K562 (cell line): ENCODE data around the gene RBPJ. TPM values are rescaled to one million over a fixed set of nuclear protein-coding genes. Genes with fewer than 3 reads are reported as not detected.

Source experiments
- ATAC-seq: fragments of 200-7000 bp; cut with Tn5 transposase; 3 replicates; pipeline ENCODE4 v1.9.1; 2020; ENCODE audit warnings: moderate library complexity
- BruUV-seq: library from RNA; stranded (reverse); fragments of 400-500 nt; replicated peaks from 2 replicates; lab custom pipeline; 2021; lab: Mats Ljungman, UMichigan
- CTCF ChIA-PET: fragments of 300-600 bp; formaldehyde crosslinking; extraction: SDS; loops from one replicate; lab custom pipeline; 2021; ENCODE audit warnings: low intra/inter-chr PET ratio; lab: Yijun Ruan, JAX
- POLR2A ChIA-PET: fragments of 300-600, 350-650 bp; sonication (Branson Sonifier 250); formaldehyde crosslinking; extraction: SDS; loops from one replicate; lab custom pipeline; 2021; ENCODE audit warnings: antibody characterized with exemption, inconsistent platforms; lab: Yijun Ruan, JAX
- DNase-seq, 4 experiments: peaks; one replicate each; pipeline versions ENCODE4 v3.0.0 to v3.0.0-alpha.2; 2011 to 2018; ENCODE audit warnings: low spot score in 3 of 4, mixed read lengths in 3 of 4; ENCODE audit errors: extremely low read depth in 1 of 4
- FAIRE-seq: peaks from 2 replicates; lab custom pipeline; 2011; peaks lifted over from hg19 to GRCh38; lab: Jason Lieb, UNC
- H2AFZ ChIP-seq: 2 replicates; pipeline ENCODE4 v1.6.0; 2011; ENCODE audit warnings: low read depth, low read length, control low read depth, inconsistent platforms
- H3K27ac ChIP-seq: fragments of 200-600 bp; 3 replicates; pipeline ENCODE4 v1.8.0; 2011; ENCODE audit warnings: low read depth, mild to moderate bottlenecking, control low read depth, inconsistent platforms, low read length, moderate library complexity, mixed read lengths; ENCODE audit errors: extremely low read depth
- H3K27me3 ChIP-seq, 2 experiments: fragments of 300-600 bp in 1 of 2; 2 replicates in 1 of 2; 3 replicates in 1 of 2; pipeline versions ENCODE4 v1.6.0 to v1.8.0; 2011; ENCODE audit warnings: inconsistent platforms in 2 of 2, low read length in 2 of 2, mild to moderate bottlenecking in 1 of 2, mixed read lengths in 1 of 2, moderate library complexity in 1 of 2; ENCODE audit not compliant: control insufficient read depth in 2 of 2, insufficient read depth in 2 of 2
- H3K36me3 ChIP-seq: fragments of 300-600 bp; 3 replicates; pipeline ENCODE4 v1.8.0; 2011; ENCODE audit warnings: mild to moderate bottlenecking, low read length, inconsistent platforms; ENCODE audit not compliant: control insufficient read depth, insufficient read depth
- H3K4me1 ChIP-seq, 2 experiments: fragments of 200-600 bp in 1 of 2; replicated peaks in 1 of 2; 2 replicates in 1 of 2; 3 replicates in 1 of 2; pipeline versions ENCODE4 v1.5.1 to v1.8.0; 2011; ENCODE audit warnings: inconsistent platforms in 2 of 2, low read length in 2 of 2, mild to moderate bottlenecking in 1 of 2, mixed read lengths in 1 of 2, moderate library complexity in 1 of 2; ENCODE audit not compliant: control insufficient read depth in 2 of 2, insufficient read depth in 2 of 2
- H3K4me2 ChIP-seq: 2 replicates; pipeline ENCODE4 v1.6.1; 2011; ENCODE audit warnings: low read length, control low read depth, inconsistent platforms, mixed read lengths; ENCODE audit not compliant: insufficient read depth
- H3K4me3 ChIP-seq: fragments of 200-600 bp; sonication (generic), shearing (Covaris generic); 2 replicates; pipeline ENCODE4 v1.5.1; 2016; ENCODE audit warnings: control low read depth, inconsistent platforms
- H3K79me2 ChIP-seq: fragments of 200-600 bp; 3 replicates; pipeline ENCODE4 v1.8.0; 2011; ENCODE audit warnings: low read length, inconsistent platforms; ENCODE audit not compliant: control insufficient read depth, insufficient read depth
- H3K9ac ChIP-seq, 2 experiments: 2 replicates each; pipeline versions ENCODE4 v1.6.0 to v1.6.1; 2011; ENCODE audit warnings: low read depth in 2 of 2, low read length in 2 of 2, control low read depth in 1 of 2, inconsistent platforms in 1 of 2, mild to moderate bottlenecking in 1 of 2, mixed read lengths in 1 of 2; ENCODE audit not compliant: insufficient read depth in 1 of 2
- H3K9me1 ChIP-seq: one replicate; pipeline ENCODE4 v1.6.0; 2011; ENCODE audit warnings: inconsistent platforms, mild to moderate bottlenecking, low read length, moderate library complexity; ENCODE audit not compliant: control insufficient read depth, insufficient read depth
- H3K9me3 ChIP-seq: replicated peaks from 2 replicates; pipeline ENCODE4 v1.5.1; 2011; ENCODE audit warnings: low read depth, low read length, inconsistent platforms; ENCODE audit not compliant: control insufficient read depth, insufficient read depth
- H4K20me1 ChIP-seq: replicated peaks from 2 replicates; pipeline ENCODE4 v1.6.1; 2011; ENCODE audit warnings: low read length, inconsistent platforms, mixed read lengths; ENCODE audit not compliant: control insufficient read depth, insufficient read depth
- CBX8 ChIP-seq: fragments of 200-600 bp; sonication (generic); IDR thresholded peaks from 2 replicates; pipeline ENCODE4 v1.6.1; 2012; ENCODE audit warnings: borderline replicate concordance, mixed run types, low read depth, mild to moderate bottlenecking, moderate library complexity, mixed read lengths, low read length, control low read depth, inconsistent platforms; ENCODE audit not compliant: poor library complexity, severe bottlenecking; ENCODE audit errors: extremely low read depth
- HMBOX1 ChIP-seq: sonication (generic); IDR thresholded peaks from 2 replicates; pipeline ENCODE4 v1.6.1; 2016
- ZNF316 ChIP-seq: fragments of 450-650 bp; IDR thresholded peaks from 2 replicates; pipeline ENCODE4 v1.6.1; 2016
- ZNF584 ChIP-seq: fragments of 200-800 bp; sonication (Bioruptor generic); IDR thresholded peaks from 2 replicates; pipeline ENCODE4 v1.6.1; 2016; ENCODE audit warnings: low read depth, mild to moderate bottlenecking, missing genetic modification characterization, missing compliant biosample characterization
- WGBS: fragments of 100-300 bp; shearing (Covaris generic); methylation state at CpG from one replicate; pipeline ENCODE4 v1.1.6; 2016; ENCODE audit warnings: low coverage, mixed read lengths; ENCODE audit not compliant: insufficient coverage; ENCODE audit errors: missing lambda C conversion rate; 5-methylcytosine and 5-hydroxymethylcytosine counted together
- in situ Hi-C: fragments of 300-500 bp; cut with MboI; formaldehyde crosslinking; loops from 4 replicates; pipeline ENCODE4 v1.15.0; 2018; ENCODE audit warnings: inconsistent platforms, mixed read lengths
- intact Hi-C: fragments of 100-400 bp; cut with micrococcal nuclease; formaldehyde crosslinking; loops from 2 replicates; pipeline ENCODE4 v1.14.2; 2022
- polyA plus RNA-seq, 8 experiments: library from polyadenylated mRNA; depleted of rRNA in 4 of 8; stranded (reverse) in 5 of 8; unstranded in 3 of 8; fragments of >200 nt; fragmentation: Nextera tagmentation in 2 of 8; fragmentation: Illumina TruSeq in 1 of 8; extraction: Ambion mirVana in 2 of 8; extraction: Trizol in 1 of 8; gene quantifications; 2 replicates each; pipeline versions ENCODE4 v1.2.1 to v1.2.3, GENCODE V29; 2011 to 2014; ENCODE audit warnings: inconsistent platforms in 1 of 8, missing spikeins in 1 of 8
- total RNA-seq, 7 experiments: library from RNA; depleted of rRNA in 6 of 7; stranded (reverse); fragments of >200 nt in 6 of 7; fragmentation: Illumina TruSeq in 2 of 7; extraction: Trizol in 2 of 7; gene quantifications; 2 replicates each; pipeline versions ENCODE4 v1.2.1 to v1.2.3, GENCODE V29; 2011 to 2021; ENCODE audit warnings: low replicate concordance in 1 of 7

Gene RBPJ
- total and polyA plus RNA-seq, 9 of the 15 experiments (the other 6 are each of a cell fraction or from before 2014, with no cell fraction given): 17.2 to 49.4 (median 33.8) TPM

GRCh38 chr4:26330186-26330787 is 9.5 kb downstream of the RBPJ start (continued):
- TF ChIP-seq CBX8 (no peak), ZNF316 (peak; percentile 61)

DNA sequence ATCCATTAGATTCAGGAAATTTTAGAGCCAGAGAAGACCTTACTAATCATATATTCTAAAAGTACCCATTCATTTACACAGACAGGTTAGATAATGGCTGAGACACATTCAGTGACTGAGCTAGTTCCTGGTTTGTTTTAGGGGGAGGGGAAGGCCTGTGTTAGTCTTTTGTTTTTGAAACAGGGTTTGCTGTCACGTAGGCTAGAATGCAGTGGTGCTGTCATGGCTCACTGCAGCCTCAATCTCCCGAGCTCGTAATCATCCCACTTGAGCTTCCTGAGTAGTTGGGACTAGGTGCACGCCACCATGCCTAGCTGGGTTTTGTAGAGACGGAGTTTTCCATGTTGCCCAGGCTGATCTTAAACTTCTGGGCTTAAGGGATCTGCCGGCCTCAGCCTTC is 10.1 kb downstream of the RBPJ start:
- peaks cover 5 to 7% of the 10 kb centered on the region in 2 experiments; a peak in 2 of 5 replicates for H3K4me1 ChIP-seq
- peaks cover 29% of the 10 kb centered on the region for H4K20me1 ChIP-seq
- H3K9me1 ChIP-seq: no peaks in the 10 kb centered on the region
- H3K27ac ChIP-seq: no peak overlapping the region
- TF ChIP-seq HMBOX1 (peak; percentile 43; the same call in 1 of the 2 replicates), ZNF584 (no peak)
- intact Hi-C loops: loop anchor here (1.0 kb wide), 1 partner anchor 79 kb away; no protein-coding TSS in a partner anchor
- ChIA-PET POLR2A (interaction anchor here (0.6 to 1.2 kb wide), 5 partner anchors 9 to 503 kb away, joined by 3 to 4 read pairs (median 3); no protein-coding TSS in a partner anchor), CTCF (interaction anchor here (1.7 kb wide), 1 partner anchor 80 kb away, joined by 14 read pairs; no protein-coding TSS in a partner anchor)
- FAIRE-seq (no peak), ATAC-seq (peak; percentile 43; the same call in 2 of the 3 replicates), DNase-seq (no peak)
- no peaks in the 10 kb centered on the region for H3K9me3 ChIP-seq
- H3K4me2 ChIP-seq: 0 out of 2 replicates have a peak overlapping the region, but pooled peaks have one; percentile 22
- no peak overlapping the region for H2AFZ ChIP-seq
- BruUV-seq: no TSS peak
- peaks cover 92% of the 10 kb centered on the region for H3K79me2 ChIP-seq
- WGBS: 57% methylated on average over 6 of the region's 6 CpGs
- peak overlapping the region in 1 of 2 experiments; percentile 60; a peak in 1 of 4 replicates for H3K9ac ChIP-seq
- in situ Hi-C loops: no loop called here
- no peaks in the 10 kb centered on the region for H3K36me3 ChIP-seq
- H3K4me3 ChIP-seq: no peak overlapping the region
- H3K27me3 ChIP-seq: no peaks in the 10 kb centered on the region
